Cardiac muscle cell (in vitro differentiated cells and primary cell): ENCODE data around the gene CCDC88C. TPM values are rescaled to one million over a fixed set of nuclear protein-coding genes. Genes with fewer than 3 reads are reported as not detected.

Experiments
- DNase-seq, 2 donors: peaks; one replicate each; pipeline versions ENCODE4 v3.0.0 to v3.0.0-alpha.2; 2010 to 2017; ENCODE audit warnings: low read depth in 1 of 2, low spot score in 1 of 2
- H3K27ac ChIP-seq: fragments of 200-600 bp; sonication (generic); 2 replicates; pipeline ENCODE4 v1.5.1; 2016
- H3K27me3 ChIP-seq: fragments of 200-600 bp; sonication (generic); 2 replicates; pipeline ENCODE4 v1.6.0; 2016; ENCODE audit warnings: control low read depth
- H3K36me3 ChIP-seq: fragments of 200-600 bp; sonication (generic); 2 replicates; pipeline ENCODE4 v1.5.1; 2016; ENCODE audit warnings: control low read depth
- H3K4me1 ChIP-seq: fragments of 200-600 bp; sonication (generic); 2 replicates; pipeline ENCODE4 v1.8.1; 2017; ENCODE audit warnings: low read depth, mild to moderate bottlenecking, mixed run types
- H3K4me3 ChIP-seq: fragments of 200-600 bp; sonication (generic); 2 replicates; pipeline ENCODE4 v1.5.1; 2016; ENCODE audit warnings: mild to moderate bottlenecking
- H3K9me3 ChIP-seq: fragments of 200-600 bp; sonication (generic); 2 replicates; pipeline ENCODE4 v1.5.1; 2017; ENCODE audit warnings: low read depth, mild to moderate bottlenecking, control low read depth
- polyA plus RNA-seq: library from polyadenylated mRNA; unstranded; fragments of >200 nt; fragmentation: Nextera tagmentation; extraction: Ambion mirVana; gene quantifications from 2 replicates; pipeline ENCODE4 v1.2.1, GENCODE V29; 2016
- total RNA-seq: library from RNA; depleted of rRNA; stranded (reverse); fragments of >200 nt; gene quantifications from 2 replicates; pipeline ENCODE4 v1.2.3, GENCODE V29; 2016
- TF ChIP-seq, protein P1 (sequence below): IDR thresholded peaks from 2 replicates; pipeline ENCODE4 v1.5.1; 2012; ENCODE audit warnings: low read depth, mild to moderate bottlenecking, low read length

The CCDC88C gene
- total and polyA plus RNA-seq, 2 experiments from 2014 or later = 0.49 to 1.2 TPM

- H3K4me3 ChIP-seq = no peak overlapping the region
- no peak for DNase-seq
- no peak overlapping the region for H3K27ac ChIP-seq
- H3K4me1 ChIP-seq = no peaks in the 10 kb centered on the region
- peaks cover 45% of the 10 kb centered on the region for H3K27me3 ChIP-seq
- H3K36me3 ChIP-seq = no peaks in the 10 kb centered on the region
- no peaks in the 10 kb centered on the region for H3K9me3 ChIP-seq
- TF ChIP-seq, protein P1, sequence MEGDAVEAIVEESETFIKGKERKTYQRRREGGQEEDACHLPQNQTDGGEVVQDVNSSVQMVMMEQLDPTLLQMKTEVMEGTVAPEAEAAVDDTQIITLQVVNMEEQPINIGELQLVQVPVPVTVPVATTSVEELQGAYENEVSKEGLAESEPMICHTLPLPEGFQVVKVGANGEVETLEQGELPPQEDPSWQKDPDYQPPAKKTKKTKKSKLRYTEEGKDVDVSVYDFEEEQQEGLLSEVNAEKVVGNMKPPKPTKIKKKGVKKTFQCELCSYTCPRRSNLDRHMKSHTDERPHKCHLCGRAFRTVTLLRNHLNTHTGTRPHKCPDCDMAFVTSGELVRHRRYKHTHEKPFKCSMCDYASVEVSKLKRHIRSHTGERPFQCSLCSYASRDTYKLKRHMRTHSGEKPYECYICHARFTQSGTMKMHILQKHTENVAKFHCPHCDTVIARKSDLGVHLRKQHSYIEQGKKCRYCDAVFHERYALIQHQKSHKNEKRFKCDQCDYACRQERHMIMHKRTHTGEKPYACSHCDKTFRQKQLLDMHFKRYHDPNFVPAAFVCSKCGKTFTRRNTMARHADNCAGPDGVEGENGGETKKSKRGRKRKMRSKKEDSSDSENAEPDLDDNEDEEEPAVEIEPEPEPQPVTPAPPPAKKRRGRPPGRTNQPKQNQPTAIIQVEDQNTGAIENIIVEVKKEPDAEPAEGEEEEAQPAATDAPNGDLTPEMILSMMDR = no peak
Observed at GRCh38 chr14:91406982-91407381, 10.6 kb downstream of the CCDC88C start.

- TF ChIP-seq, protein P1 = no peak
- Histone ChIP-seq H3K27ac (no peak overlapping the region), H3K4me1 (no peaks in the 10 kb centered on the region), H3K4me3 (no peak overlapping the region), H3K9me3 (no peaks in the 10 kb centered on the region), H3K27me3 (peaks cover 45% of the 10 kb centered on the region), H3K36me3 (no peaks in the 10 kb centered on the region)
- no peak for DNase-seq
Observed at GRCh38 chr14:91406451-91406850, 11.2 kb downstream of the CCDC88C start.

GRCh38 chr14:91405724-91406435, 11.7 kb downstream of the CCDC88C start:
- Histone ChIP-seq H3K36me3 (no peaks in the 10 kb centered on the region), H3K27ac (no peak overlapping the region), H3K4me3 (no peak overlapping the region), H3K4me1 (no peaks in the 10 kb centered on the region), H3K27me3 (peaks cover 40% of the 10 kb centered on the region), H3K9me3 (no peaks in the 10 kb centered on the region)
- DNase-seq = no peak
- TF ChIP-seq, protein P1 = no peak

DNA sequence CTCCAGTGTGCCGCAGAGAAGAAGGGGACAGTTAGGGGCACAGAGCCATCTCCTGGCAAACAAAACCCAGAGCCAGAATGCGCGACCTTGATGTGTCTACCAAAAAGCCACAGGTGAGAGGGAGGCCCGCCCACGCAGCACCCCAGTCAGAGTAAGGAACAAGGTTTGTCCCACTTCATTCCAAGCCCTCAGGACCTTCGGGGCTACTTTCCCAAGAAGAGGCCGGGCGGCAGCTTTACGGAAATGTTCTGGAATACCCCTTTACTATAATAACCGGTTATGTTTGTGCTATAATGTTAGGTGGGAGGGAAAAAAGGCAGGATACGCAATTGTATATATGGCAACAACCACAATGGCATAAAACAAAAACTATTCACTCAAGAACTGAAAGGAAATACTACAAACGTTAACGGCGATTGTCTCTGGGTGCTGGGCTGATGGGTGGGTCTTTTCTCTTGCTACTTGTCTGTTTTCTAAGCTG, 12.3 kb downstream of the CCDC88C start:
- Histone ChIP-seq H3K27ac (no peak overlapping the region), H3K9me3 (no peaks in the 10 kb centered on the region), H3K27me3 (peaks cover 40% of the 10 kb centered on the region), H3K36me3 (no peaks in the 10 kb centered on the region), H3K4me3 (no peak overlapping the region), H3K4me1 (no peaks in the 10 kb centered on the region)
- DNase-seq = no peak
- TF ChIP-seq, protein P1 = no peak

- Histone ChIP-seq H3K36me3 (no peaks in the 10 kb centered on the region), H3K4me3 (no peak overlapping the region), H3K4me1 (no peaks in the 10 kb centered on the region), H3K9me3 (no peaks in the 10 kb centered on the region), H3K27ac (no peak overlapping the region), H3K27me3 (peaks cover 34% of the 10 kb centered on the region)
- TF ChIP-seq, protein P1 = no peak
- DNase-seq = peak in 1 of 2 donors; percentile 69
Observed at GRCh38 chr14:91402771-91403600, 14.6 kb downstream of the CCDC88C start.
